GM23338 (cell line): ENCODE measurements around the gene LRRC4.

Experiments
- CREB1 ChIP-seq: fragments of 250-450 bp; sonication (Bioruptor Pico); IDR thresholded peaks from 2 replicates; pipeline ENCODE4 v1.5.0; 2020; ENCODE audit warnings: low read depth, mild to moderate bottlenecking, moderate library complexity
- CTCF ChIP-seq, 2 experiments: fragments of 200-600 bp in 1 of 2; sonication (generic) in 1 of 2; conservative IDR thresholded peaks; 2 replicates each; pipeline versions ENCODE4 v1.5.1 to v1.6.1; 2016 to 2017; ENCODE audit warnings: antibody characterized with exemption in 2 of 2, low read depth in 2 of 2, mild to moderate bottlenecking in 2 of 2, moderate library complexity in 1 of 2
- EZH2 ChIP-seq: fragments of 200-600 bp; sonication (generic); IDR thresholded peaks from one replicate; pipeline ENCODE4 v1.8.0; 2017; ENCODE audit warnings: antibody characterized with exemption, mild to moderate bottlenecking, low read depth; ENCODE audit not compliant: unreplicated experiment
- EZH2phosphoT487 ChIP-seq: fragments of 200-600 bp; sonication (generic); IDR thresholded peaks from one replicate; pipeline ENCODE4 v1.8.1; 2018; ENCODE audit warnings: antibody characterized with exemption; ENCODE audit not compliant: unreplicated experiment
- JUNB ChIP-seq: IDR thresholded peaks from one replicate; pipeline ENCODE4 v1.6.1; 2016; ENCODE audit warnings: antibody characterized with exemption; ENCODE audit not compliant: unreplicated experiment
- NANOG ChIP-seq: IDR thresholded peaks from 2 replicates; pipeline ENCODE4 v1.6.1; 2016; ENCODE audit warnings: antibody characterized with exemption, borderline replicate concordance
- POLR2AphosphoS5 ChIP-seq: IDR thresholded peaks from 2 replicates; pipeline ENCODE4 v1.6.1; 2016; ENCODE audit warnings: antibody characterized with exemption, low read depth
- REST ChIP-seq: IDR thresholded peaks from one replicate; pipeline ENCODE4 v1.6.1; 2018; ENCODE audit warnings: antibody characterized with exemption; ENCODE audit not compliant: unreplicated experiment
- STAT1 ChIP-seq: IDR thresholded peaks from one replicate; pipeline ENCODE4 v1.6.1; 2016; ENCODE audit warnings: antibody characterized with exemption; ENCODE audit not compliant: unreplicated experiment
- ZNF331 ChIP-seq: fragments of 250-450 bp; sonication (Bioruptor Pico); IDR thresholded peaks from 2 replicates; pipeline ENCODE4 v1.5.0; 2020; ENCODE audit warnings: low read depth, mild to moderate bottlenecking, moderate library complexity
- ZNF462 ChIP-seq: fragments of 250-450 bp; sonication (Bioruptor Pico); IDR thresholded peaks from 2 replicates; pipeline ENCODE4 v1.5.0; 2020; ENCODE audit warnings: mild to moderate bottlenecking, moderate library complexity
- TF ChIP-seq, protein P1 (sequence below): IDR thresholded peaks from 2 replicates; pipeline ENCODE4 v1.6.1; 2016; ENCODE audit warnings: antibody characterized with exemption

- no peak for TF ChIP-seq CTCF (conservative IDR thresholded peaks at IDR 0.05; ENCODE audit: low read depth in 2 of 2)
- TF ChIP-seq POLR2AphosphoS5 = no peak
- TF ChIP-seq EZH2 = no peak
- TF ChIP-seq CREB1 (CRISPR knock-in tag) = no peak
- no peak for TF ChIP-seq REST
- TF ChIP-seq NANOG = no peak
- no peak for TF ChIP-seq JUNB
- TF ChIP-seq ZNF462 (CRISPR knock-in tag) = no peak
- no peak for TF ChIP-seq EZH2phosphoT487
- no peak for TF ChIP-seq ZNF331 (CRISPR knock-in tag)
- TF ChIP-seq, protein P1, sequence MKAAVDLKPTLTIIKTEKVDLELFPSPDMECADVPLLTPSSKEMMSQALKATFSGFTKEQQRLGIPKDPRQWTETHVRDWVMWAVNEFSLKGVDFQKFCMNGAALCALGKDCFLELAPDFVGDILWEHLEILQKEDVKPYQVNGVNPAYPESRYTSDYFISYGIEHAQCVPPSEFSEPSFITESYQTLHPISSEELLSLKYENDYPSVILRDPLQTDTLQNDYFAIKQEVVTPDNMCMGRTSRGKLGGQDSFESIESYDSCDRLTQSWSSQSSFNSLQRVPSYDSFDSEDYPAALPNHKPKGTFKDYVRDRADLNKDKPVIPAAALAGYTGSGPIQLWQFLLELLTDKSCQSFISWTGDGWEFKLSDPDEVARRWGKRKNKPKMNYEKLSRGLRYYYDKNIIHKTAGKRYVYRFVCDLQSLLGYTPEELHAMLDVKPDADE = no peak
- no peak for TF ChIP-seq STAT1
Observed at GRCh38 chr7:128003167-128003566, 28.1 kb downstream of the LRRC4 start.
